Omental fat pad (tissue), 4 donors: Measurements from ENCODE around the gene GPR68. TPM values are rescaled to one million over a fixed set of nuclear protein-coding genes. Genes with fewer than 3 reads are reported as not detected.
A peak's percentile ranks its signal among the peaks of the same experiment; 100 is the strongest.

Experiments used
- ATAC-seq: fragments of 150-250 bp; one replicate; pipeline ENCODE4 v1.9.1; 2016; ENCODE audit warnings: mild to moderate bottlenecking, moderate library complexity; ENCODE audit not compliant: low FRiP score
- DNase-seq: peaks from one replicate; pipeline ENCODE4 v3.0.0-alpha.2; 2019; ENCODE audit warnings: low spot score
- total RNA-seq, 4 donors: library from RNA; depleted of rRNA; stranded (reverse); fragments of >200 nt; gene quantifications; one replicate each; pipeline ENCODE4 v1.1.0, GENCODE V29; 2016
- TF ChIP-seq, protein P1 (sequence below), 3 donors: fragments of 450-650 bp; IDR thresholded peaks; one replicate each; pipeline ENCODE4 v1.5.1; 2016 to 2017; ENCODE audit warnings: antibody characterized with exemption in 3 of 3, mild to moderate bottlenecking in 3 of 3, moderate library complexity in 2 of 3

GPR68 gene, protein sequence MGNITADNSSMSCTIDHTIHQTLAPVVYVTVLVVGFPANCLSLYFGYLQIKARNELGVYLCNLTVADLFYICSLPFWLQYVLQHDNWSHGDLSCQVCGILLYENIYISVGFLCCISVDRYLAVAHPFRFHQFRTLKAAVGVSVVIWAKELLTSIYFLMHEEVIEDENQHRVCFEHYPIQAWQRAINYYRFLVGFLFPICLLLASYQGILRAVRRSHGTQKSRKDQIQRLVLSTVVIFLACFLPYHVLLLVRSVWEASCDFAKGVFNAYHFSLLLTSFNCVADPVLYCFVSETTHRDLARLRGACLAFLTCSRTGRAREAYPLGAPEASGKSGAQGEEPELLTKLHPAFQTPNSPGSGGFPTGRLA
- under 1 TPM in 3 of 4 donors, not detected in 1; 0.19 to 0.36 (median 0.19) TPM for total RNA-seq

DNA sequence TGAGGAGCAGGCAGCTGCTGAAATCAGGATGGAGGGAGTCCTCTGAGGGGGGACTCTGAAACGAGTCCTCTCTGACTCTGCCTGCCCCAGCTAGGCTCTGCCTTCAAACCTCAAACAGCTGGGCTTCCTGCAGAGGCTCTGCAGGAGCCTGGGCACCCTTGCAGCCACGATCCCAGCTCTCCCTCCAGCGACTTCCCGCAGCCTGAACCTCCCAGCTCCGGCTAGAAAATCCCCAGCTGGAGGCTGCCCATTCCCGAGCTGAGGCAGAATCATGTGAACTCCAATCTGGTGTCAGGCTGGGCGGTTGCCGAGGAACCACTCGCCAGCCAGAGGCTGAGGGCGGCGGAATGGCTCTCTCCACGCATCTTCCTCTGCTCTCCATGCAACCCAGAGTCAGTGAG lies at the start of gene GPR68:
Gene GPR68 (minus strand): TSS at position 204 of the 401 bp plus-strand sequence. CDS start 9,654 bp downstream, outside the sequence.
- no peak for DNase-seq
- TF ChIP-seq, protein P1, sequence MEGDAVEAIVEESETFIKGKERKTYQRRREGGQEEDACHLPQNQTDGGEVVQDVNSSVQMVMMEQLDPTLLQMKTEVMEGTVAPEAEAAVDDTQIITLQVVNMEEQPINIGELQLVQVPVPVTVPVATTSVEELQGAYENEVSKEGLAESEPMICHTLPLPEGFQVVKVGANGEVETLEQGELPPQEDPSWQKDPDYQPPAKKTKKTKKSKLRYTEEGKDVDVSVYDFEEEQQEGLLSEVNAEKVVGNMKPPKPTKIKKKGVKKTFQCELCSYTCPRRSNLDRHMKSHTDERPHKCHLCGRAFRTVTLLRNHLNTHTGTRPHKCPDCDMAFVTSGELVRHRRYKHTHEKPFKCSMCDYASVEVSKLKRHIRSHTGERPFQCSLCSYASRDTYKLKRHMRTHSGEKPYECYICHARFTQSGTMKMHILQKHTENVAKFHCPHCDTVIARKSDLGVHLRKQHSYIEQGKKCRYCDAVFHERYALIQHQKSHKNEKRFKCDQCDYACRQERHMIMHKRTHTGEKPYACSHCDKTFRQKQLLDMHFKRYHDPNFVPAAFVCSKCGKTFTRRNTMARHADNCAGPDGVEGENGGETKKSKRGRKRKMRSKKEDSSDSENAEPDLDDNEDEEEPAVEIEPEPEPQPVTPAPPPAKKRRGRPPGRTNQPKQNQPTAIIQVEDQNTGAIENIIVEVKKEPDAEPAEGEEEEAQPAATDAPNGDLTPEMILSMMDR (IDR thresholded peaks at IDR 0.05) = no peak
- no peak for ATAC-seq

DNA sequence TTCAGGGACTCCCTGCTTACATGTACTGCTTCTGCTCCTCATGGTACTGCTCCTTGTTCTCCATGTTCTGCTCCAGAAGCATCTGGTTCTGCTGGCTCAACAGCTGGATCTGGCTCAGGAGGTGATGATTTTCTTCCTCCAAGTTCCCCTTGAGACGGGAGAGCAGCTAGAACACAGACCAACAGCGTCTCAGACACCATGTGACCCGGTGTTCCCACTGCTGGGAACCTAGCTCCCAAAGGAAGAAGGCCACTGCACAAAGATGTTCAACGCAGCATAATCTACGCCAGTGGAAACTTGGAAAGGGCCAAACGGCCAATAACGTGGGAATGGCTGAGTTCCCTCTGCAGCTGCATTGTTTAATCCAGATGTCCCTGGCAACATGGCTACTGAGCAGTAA lies 49.6 kb upstream of the GPR68 start:
- DNase-seq (no peak), ATAC-seq (no peak)
- TF ChIP-seq, protein P1 (IDR thresholded peaks at IDR 0.05) = no peak

DNA sequence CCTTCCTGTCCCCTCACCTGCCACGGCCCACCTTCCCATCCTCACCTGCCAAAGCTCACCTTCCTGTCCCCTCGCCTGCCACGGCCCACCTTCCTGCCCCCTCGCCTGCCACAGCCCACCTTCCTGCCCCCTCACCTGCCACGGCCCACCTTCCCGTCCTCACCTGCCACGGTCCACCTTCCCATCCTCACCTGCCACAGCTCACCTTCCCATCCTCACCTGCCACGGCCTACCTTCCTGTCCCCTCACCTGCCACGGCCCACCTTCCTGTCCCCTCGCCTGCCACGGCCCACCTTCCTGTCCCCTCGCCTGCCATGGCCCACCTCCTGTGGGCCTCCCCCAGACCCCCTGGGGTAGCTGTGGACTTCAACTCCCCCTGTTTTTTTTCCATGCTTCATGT lies 48.8 kb upstream of the GPR68 start:
- TF ChIP-seq, protein P1 (IDR thresholded peaks at IDR 0.05) = no peak
- no peak for DNase-seq
- peak; percentile 51 for ATAC-seq

DNA sequence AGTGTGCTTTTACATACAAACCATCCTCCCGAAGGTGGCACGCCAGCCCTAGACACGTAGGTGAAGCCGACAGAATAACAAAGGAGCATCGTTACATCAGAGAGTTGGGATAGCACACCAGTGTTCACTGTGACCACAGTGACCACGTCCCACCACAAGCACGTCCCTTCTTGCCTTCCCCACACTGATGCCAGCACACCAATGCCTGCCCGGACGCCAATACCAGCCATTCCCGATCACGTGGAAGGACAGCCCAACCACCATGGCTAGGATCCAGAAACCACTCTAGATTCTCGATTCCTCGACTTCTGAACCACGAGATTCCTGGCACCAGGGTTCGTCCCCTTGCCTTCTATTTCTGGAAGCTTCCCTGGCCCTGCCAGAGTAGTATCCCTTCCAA lies 48.0 kb upstream of the GPR68 start:
- DNase-seq (no peak), ATAC-seq (no peak)
- TF ChIP-seq, protein P1 (IDR thresholded peaks at IDR 0.05) = no peak

DNA sequence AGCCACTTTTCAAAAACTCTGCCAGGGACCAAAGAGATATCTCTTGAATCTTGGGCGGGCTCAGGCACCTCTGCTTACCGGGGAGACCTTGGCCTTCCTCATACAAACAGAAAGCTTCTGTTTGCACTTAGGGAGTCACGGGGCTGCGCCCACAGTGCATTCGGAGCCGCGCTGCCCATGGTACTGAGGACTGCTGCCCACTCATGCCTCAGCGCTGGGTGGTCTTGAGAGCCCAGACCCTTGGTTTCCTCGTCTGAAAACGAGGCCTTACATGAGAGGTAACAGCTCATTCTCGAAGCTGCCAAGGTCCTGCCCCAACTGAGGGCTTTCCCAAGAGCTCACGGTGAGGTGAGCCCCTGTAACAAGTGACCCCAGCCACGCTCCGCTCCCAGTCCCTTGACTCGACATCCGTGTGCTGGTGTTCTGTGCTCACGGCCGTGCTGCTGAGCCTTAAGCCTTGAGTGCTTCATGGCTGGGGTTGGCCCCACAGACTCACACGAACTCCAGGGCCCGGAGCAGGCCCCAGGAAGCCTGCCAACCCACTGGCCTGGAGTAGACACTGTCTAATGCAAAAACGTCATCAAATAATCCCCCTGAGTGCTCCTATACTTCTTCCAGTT lies 47.4 kb upstream of the GPR68 start:
- DNase-seq = no peak
- no peak for ATAC-seq
- TF ChIP-seq, protein P1 (IDR thresholded peaks at IDR 0.05) = no peak

DNA sequence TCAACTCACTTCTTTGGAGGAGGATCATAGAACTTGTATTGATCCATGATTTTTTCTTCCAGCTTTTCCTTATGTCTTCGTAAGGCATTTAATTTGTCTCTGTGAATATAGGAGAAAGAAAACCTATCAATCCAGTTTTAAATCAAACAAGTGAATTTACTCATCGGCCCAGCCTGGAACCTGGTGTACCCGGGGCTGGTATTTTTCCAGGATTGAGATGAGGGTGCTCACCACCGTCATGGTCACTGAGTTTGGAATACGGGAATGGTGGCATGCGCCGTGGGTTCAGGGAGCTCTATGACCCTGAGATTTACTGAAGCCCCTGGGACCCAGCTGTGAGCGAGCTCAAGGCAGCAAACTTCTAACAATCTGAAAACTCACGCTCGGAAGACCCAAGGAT lies 46.5 kb upstream of the GPR68 start:
- DNase-seq (no peak), ATAC-seq (no peak)
- TF ChIP-seq, protein P1 (IDR thresholded peaks at IDR 0.05) = no peak

DNA sequence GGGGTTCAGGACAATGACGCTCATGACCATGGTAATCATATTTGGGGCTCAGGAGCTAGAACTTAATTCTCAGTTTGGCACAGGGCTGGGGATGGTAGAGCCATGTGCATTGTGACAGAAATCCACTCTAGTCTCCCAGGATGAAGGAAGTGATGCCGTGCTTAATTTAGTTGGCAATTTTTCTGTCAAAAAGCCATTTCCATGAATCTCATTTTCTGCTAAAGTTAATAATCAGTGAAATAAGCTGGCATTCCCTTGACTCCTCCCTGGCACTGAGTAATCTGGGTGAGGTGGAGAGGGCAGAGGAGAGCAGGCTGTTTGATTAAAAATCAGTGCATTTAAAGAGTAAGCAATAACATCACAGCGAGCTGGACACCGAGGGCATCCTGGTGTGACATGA lies 45.0 kb upstream of the GPR68 start:
- TF ChIP-seq, protein P1 (IDR thresholded peaks at IDR 0.05) = no peak
- DNase-seq = no peak
- ATAC-seq = no peak
